Measurements from ENCODE around the gene ALPK3. TPM values are rescaled to one million over a fixed set of nuclear protein-coding genes. Genes with fewer than 3 reads are reported as not detected.
A peak's percentile ranks its signal among the peaks of the same experiment; 100 is the strongest.

ALPK3 gene
- total RNA-seq, 1 experiment from 2014 or later, result 16.5 TPM

DNA sequence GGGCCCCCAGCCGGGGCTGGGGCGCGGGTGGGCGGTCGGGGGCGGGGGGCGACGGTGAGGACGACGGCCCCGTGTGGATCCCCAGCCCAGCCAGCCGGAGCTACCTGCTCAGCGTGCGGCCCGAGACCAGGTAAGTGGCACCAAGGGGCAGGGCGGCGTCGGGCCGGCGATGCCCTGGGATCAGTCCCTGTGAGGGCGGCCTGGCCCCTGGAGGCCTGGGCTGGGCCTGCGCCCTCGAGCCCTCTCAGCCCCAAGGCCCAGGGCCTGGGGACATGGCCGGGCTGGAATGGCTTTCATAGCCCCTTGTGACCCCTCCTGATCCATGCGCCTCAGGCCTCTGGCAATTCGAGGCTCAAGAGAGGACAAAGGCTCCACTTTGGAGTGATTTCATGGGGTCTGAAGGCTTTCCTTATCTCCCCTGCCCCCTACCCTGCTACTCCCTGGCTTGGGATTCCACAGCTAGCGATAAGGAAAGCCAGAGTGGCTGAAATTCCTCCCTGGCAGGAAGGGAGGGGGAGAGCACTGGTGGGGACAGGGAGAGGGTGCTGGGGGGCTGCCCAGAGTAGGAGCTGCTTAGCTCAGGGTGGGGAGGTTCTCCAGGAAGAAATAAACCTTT is 418 bp downstream of the ALPK3 start (continued):
- TF ChIP-seq JUN (CRISPR knock-in tag; IDR thresholded peaks at IDR 0.05) (0 out of 2 replicates have a peak, but pooled peaks have one; percentile 49), FOXJ3 (CRISPR knock-in tag; IDR thresholded peaks at IDR 0.05; ENCODE audit: borderline replicate concordance) (no peak), JAZF1 (CRISPR knock-in tag; IDR thresholded peaks at IDR 0.05) (no peak), ZNF671 (CRISPR knock-in tag; IDR thresholded peaks at IDR 0.05) (no peak), NFATC4 (CRISPR knock-in tag; IDR thresholded peaks at IDR 0.05) (no peak), CREM (CRISPR knock-in tag; IDR thresholded peaks at IDR 0.05) (no peak), SP1 (CRISPR knock-in tag; conservative IDR thresholded peaks at IDR 0.05) (no peak)
- TF ChIP-seq, protein P1, sequence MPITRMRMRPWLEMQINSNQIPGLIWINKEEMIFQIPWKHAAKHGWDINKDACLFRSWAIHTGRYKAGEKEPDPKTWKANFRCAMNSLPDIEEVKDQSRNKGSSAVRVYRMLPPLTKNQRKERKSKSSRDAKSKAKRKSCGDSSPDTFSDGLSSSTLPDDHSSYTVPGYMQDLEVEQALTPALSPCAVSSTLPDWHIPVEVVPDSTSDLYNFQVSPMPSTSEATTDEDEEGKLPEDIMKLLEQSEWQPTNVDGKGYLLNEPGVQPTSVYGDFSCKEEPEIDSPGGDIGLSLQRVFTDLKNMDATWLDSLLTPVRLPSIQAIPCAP (CRISPR knock-in tag; IDR thresholded peaks at IDR 0.05), result no peak
- TF ChIP-seq, protein P2, sequence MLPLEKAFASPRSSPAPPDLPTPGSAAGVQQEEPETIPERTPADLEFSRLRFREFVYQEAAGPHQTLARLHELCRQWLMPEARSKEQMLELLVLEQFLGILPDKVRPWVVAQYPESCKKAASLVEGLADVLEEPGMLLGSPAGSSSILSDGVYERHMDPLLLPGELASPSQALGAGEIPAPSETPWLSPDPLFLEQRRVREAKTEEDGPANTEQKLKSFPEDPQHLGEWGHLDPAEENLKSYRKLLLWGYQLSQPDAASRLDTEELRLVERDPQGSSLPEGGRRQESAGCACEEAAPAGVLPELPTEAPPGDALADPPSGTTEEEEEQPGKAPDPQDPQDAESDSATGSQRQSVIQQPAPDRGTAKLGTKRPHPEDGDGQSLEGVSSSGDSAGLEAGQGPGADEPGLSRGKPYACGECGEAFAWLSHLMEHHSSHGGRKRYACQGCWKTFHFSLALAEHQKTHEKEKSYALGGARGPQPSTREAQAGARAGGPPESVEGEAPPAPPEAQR (CRISPR knock-in tag; IDR thresholded peaks at IDR 0.05), result no peak
- TF ChIP-seq, protein P3, sequence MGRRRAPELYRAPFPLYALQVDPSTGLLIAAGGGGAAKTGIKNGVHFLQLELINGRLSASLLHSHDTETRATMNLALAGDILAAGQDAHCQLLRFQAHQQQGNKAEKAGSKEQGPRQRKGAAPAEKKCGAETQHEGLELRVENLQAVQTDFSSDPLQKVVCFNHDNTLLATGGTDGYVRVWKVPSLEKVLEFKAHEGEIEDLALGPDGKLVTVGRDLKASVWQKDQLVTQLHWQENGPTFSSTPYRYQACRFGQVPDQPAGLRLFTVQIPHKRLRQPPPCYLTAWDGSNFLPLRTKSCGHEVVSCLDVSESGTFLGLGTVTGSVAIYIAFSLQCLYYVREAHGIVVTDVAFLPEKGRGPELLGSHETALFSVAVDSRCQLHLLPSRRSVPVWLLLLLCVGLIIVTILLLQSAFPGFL (CRISPR knock-in tag; IDR thresholded peaks at IDR 0.05; ENCODE audit: borderline replicate concordance), result no peak
- TF ChIP-seq, protein P4, sequence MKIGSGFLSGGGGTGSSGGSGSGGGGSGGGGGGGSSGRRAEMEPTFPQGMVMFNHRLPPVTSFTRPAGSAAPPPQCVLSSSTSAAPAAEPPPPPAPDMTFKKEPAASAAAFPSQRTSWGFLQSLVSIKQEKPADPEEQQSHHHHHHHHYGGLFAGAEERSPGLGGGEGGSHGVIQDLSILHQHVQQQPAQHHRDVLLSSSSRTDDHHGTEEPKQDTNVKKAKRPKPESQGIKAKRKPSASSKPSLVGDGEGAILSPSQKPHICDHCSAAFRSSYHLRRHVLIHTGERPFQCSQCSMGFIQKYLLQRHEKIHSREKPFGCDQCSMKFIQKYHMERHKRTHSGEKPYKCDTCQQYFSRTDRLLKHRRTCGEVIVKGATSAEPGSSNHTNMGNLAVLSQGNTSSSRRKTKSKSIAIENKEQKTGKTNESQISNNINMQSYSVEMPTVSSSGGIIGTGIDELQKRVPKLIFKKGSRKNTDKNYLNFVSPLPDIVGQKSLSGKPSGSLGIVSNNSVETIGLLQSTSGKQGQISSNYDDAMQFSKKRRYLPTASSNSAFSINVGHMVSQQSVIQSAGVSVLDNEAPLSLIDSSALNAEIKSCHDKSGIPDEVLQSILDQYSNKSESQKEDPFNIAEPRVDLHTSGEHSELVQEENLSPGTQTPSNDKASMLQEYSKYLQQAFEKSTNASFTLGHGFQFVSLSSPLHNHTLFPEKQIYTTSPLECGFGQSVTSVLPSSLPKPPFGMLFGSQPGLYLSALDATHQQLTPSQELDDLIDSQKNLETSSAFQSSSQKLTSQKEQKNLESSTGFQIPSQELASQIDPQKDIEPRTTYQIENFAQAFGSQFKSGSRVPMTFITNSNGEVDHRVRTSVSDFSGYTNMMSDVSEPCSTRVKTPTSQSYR (CRISPR knock-in tag; IDR thresholded peaks at IDR 0.05), result peak; percentile 53; the same call in 1 of the 2 replicates

DNA sequence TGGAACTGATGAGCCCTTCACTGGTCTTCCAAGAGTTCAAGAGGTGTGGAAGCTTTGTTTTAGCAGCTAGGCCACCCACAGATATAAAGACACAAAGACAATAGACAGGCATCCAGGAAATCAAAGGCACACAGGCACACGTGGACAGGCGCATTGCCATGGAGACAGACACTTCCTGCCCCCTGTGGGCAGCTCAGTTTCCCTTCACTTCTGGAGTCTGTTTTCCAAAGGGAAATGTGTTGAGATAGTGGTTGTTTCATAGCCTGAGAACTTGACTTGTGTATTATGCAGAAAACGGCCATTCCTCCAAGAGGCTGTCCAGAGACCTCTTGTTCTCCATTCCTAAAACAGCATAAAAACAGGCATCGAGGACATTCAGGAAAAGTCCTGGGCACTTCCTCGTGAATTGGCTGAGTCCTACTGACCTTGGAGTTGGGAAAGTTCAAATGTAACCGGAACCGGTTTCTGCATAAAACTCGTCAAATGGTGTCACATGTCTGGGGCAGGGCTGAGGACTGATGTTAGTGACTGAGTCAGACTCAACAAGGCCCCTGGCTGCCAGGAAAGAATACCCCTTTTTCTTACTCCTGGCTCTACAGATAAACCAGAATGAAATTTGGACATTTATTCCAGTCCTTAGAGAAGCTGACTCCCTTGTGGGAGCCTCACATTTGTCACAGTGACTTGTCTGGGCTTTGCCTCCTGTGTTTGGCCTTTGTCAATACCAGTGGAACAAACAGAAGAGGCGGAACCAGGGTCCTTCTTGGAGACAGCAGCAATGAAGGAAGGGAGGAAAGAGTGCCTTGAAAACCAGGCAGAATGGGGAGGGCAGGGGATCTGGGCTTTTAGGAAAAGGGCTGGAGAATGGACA is 1.3 kb downstream of the ALPK3 start:
- TF ChIP-seq, protein P5, sequence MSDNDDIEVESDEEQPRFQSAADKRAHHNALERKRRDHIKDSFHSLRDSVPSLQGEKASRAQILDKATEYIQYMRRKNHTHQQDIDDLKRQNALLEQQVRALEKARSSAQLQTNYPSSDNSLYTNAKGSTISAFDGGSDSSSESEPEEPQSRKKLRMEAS (CRISPR knock-in tag; IDR thresholded peaks at IDR 0.05), result 0 out of 2 replicates have a peak, but pooled peaks have one; percentile 31
- no peak for TF ChIP-seq NR3C1 (CRISPR knock-in tag; conservative IDR thresholded peaks at IDR 0.05; ENCODE audit: low read depth)
- no peak for TF ChIP-seq KAT7 (CRISPR knock-in tag; IDR thresholded peaks at IDR 0.05; ENCODE audit: borderline replicate concordance)
- TF ChIP-seq, protein P6, sequence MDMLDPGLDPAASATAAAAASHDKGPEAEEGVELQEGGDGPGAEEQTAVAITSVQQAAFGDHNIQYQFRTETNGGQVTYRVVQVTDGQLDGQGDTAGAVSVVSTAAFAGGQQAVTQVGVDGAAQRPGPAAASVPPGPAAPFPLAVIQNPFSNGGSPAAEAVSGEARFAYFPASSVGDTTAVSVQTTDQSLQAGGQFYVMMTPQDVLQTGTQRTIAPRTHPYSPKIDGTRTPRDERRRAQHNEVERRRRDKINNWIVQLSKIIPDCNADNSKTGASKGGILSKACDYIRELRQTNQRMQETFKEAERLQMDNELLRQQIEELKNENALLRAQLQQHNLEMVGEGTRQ (CRISPR knock-in tag; IDR thresholded peaks at IDR 0.05), result peak; percentile 82
- TF ChIP-seq RELA (CRISPR knock-in tag; IDR thresholded peaks at IDR 0.05; ENCODE audit: borderline replicate concordance), result no peak
- no peak for TF ChIP-seq SMAD3 (CRISPR knock-in tag; IDR thresholded peaks at IDR 0.05; ENCODE audit: borderline replicate concordance)
- TF ChIP-seq, protein P7, sequence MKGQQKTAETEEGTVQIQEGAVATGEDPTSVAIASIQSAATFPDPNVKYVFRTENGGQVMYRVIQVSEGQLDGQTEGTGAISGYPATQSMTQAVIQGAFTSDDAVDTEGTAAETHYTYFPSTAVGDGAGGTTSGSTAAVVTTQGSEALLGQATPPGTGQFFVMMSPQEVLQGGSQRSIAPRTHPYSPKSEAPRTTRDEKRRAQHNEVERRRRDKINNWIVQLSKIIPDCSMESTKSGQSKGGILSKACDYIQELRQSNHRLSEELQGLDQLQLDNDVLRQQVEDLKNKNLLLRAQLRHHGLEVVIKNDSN (CRISPR knock-in tag; IDR thresholded peaks at IDR 0.05), result peak; percentile 80
- ChIA-PET POLR2A (interaction anchor here (0.7 kb wide), 1 partner anchor 86 kb away, joined by 3 read pairs; no protein-coding TSS in a partner anchor), CTCF (interaction anchor here (0.5 to 2.7 kb wide), 17 partner anchors 10 to 254 kb away, joined by 3 to 10 read pairs (median 4); partner anchors contain the start of genes SEC11A and WDR73)
- peak; percentile 47 for DNase-seq (ENCODE audit: low spot score)
- Mint-ChIP-seq H3K27me3 (ENCODE audit: low read depth) (peaks cover 7% of the 10 kb centered on the region), H3K9me3 (no peaks in the 10 kb centered on the region), H3K4me1 (peaks cover 43% of the 10 kb centered on the region), H3K36me3 (no peaks in the 10 kb centered on the region; the same call in 1 of the 2 replicates), H3K4me3 (peak overlapping the region; percentile 72), H3K27ac (peak overlapping the region; percentile 91)
- peak; percentile 10 for ATAC-seq
